Peyer's patch (tissue), 4 donors: ENCODE measurements around the gene CSNK1A1. TPM values are rescaled to one million over a fixed set of nuclear protein-coding genes. Genes with fewer than 3 reads are reported as not detected.
"Not testable (repeated sequence)": the region's sequence is repeated elsewhere in the genome, so short reads cannot be mapped to it uniquely, and the experiment has no call there.

ENCODE experiments used
- DNase-seq, 3 donors: peaks; one replicate each; pipeline ENCODE4 v3.0.0-alpha.2; 2017 to 2019
- H3K27ac ChIP-seq, 4 donors: fragments of 200-600 bp; sonication (generic); one replicate each; pipeline ENCODE4 v1.5.1; 2016 to 2019
- H3K27me3 ChIP-seq, 2 donors: fragments of 200-600 bp; sonication (generic); one replicate each; pipeline ENCODE4 v1.5.1; 2019
- H3K36me3 ChIP-seq, 3 donors: fragments of 200-600 bp; sonication (generic); one replicate each; pipeline ENCODE4 v1.5.1; 2016 to 2019
- H3K4me1 ChIP-seq, 4 donors: fragments of 200-600 bp; sonication (generic); one replicate each; pipeline ENCODE4 v1.5.1; 2016 to 2019
- H3K4me3 ChIP-seq, 4 donors: fragments of 200-600 bp; sonication (generic); 1 replicate in 3 of 4; 2 replicates in 1 of 4; pipeline ENCODE4 v1.5.1; 2016 to 2019; ENCODE audit warnings: mild to moderate bottlenecking in 1 of 4
- H3K9me3 ChIP-seq, 4 donors: fragments of 200-600 bp; sonication (generic); one replicate each; pipeline ENCODE4 v1.5.1; 2016 to 2019; ENCODE audit warnings: mild to moderate bottlenecking in 1 of 4
- CTCF ChIP-seq, 6 experiments: fragments of 450-650 bp in 4 of 6; fragments of 200-600 bp in 2 of 6; sonication (generic) in 1 of 6; IDR thresholded peaks; one replicate each; pipeline ENCODE4 v1.5.1; 2017 to 2019; ENCODE audit warnings: antibody characterized with exemption in 6 of 6, mild to moderate bottlenecking in 3 of 6, moderate library complexity in 1 of 6
- POLR2A ChIP-seq, 2 donors: fragments of 450-650 bp; IDR thresholded peaks; one replicate each; pipeline ENCODE4 v1.5.1; 2017; ENCODE audit warnings: antibody characterized with exemption in 2 of 2, mild to moderate bottlenecking in 2 of 2, moderate library complexity in 2 of 2
- total RNA-seq, 4 donors: library from RNA; depleted of rRNA; stranded (reverse); fragments of >200 nt; gene quantifications; one replicate each; pipeline ENCODE4 v1.1.0, GENCODE V29; 2016

Gene CSNK1A1
- total RNA-seq, 4 donors from 2014 or later, result 185 to 253 (median 207) TPM

DNA sequence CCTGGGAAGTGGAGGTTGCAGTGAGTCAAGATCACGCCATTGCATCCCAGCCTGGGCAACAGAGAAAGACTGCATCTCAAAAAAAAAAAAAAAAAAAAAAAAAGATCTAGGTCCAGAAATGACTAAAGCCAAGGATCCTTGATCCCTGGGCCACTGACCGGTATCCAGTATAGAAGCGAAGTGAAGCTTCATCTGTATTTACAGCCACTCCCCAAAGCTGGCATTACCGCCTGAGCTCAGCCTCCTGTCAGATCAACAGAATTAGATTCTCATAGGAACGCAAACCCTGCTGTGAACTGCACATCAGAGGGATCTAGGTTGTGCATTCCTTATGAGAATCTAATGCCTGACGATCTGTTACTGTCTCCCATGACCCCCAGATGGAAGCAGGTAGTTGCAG is 9.3 kb downstream of the CSNK1A1 start:
- no peaks in the 10 kb centered on the region for H3K9me3 ChIP-seq
- H3K27me3 ChIP-seq, result no peaks in the 10 kb centered on the region
- peaks cover 0 to 48% (median 0%) of the 10 kb centered on the region in 3 donors for H3K36me3 ChIP-seq
- peaks cover 0 to 67% (median 13%) of the 10 kb centered on the region in 4 donors for H3K4me1 ChIP-seq
- no peak overlapping the region for H3K27ac ChIP-seq
- TF ChIP-seq CTCF (IDR thresholded peaks at IDR 0.05) (no peak), POLR2A (IDR thresholded peaks at IDR 0.05) (no peak)
- DNase-seq, result no peak
- H3K4me3 ChIP-seq, result no peak overlapping the region

DNA sequence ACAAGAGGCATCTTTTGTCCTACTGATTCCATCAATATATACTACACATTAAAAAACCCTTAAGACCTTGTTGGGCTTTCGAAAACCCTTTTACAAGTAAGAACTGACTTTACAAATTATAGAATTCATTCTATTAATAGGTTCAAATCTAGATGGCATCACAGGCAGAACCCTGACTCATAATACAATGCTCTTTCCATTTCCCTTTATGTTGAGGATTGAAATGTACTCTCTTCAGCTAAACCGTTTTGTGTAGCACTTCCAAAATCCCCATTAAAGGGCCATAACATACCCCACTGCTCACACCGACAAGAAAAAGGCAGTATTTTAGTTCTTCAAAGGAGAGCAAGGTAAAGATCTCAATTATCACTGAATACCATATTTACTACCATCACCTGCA is 11.2 kb downstream of the CSNK1A1 start:
- TF ChIP-seq POLR2A (IDR thresholded peaks at IDR 0.05), result no peak
- TF ChIP-seq CTCF (IDR thresholded peaks at IDR 0.05), result no peak
- H3K4me3 ChIP-seq, result no peak overlapping the region
- H3K27me3 ChIP-seq, result no peaks in the 10 kb centered on the region
- H3K9me3 ChIP-seq, result no peaks in the 10 kb centered on the region
- no peak for DNase-seq
- H3K4me1 ChIP-seq, result peaks cover 0 to 61% (median 8%) of the 10 kb centered on the region in 4 donors
- peaks cover 0 to 39% (median 0%) of the 10 kb centered on the region in 3 donors for H3K36me3 ChIP-seq
- no peak overlapping the region for H3K27ac ChIP-seq

DNA sequence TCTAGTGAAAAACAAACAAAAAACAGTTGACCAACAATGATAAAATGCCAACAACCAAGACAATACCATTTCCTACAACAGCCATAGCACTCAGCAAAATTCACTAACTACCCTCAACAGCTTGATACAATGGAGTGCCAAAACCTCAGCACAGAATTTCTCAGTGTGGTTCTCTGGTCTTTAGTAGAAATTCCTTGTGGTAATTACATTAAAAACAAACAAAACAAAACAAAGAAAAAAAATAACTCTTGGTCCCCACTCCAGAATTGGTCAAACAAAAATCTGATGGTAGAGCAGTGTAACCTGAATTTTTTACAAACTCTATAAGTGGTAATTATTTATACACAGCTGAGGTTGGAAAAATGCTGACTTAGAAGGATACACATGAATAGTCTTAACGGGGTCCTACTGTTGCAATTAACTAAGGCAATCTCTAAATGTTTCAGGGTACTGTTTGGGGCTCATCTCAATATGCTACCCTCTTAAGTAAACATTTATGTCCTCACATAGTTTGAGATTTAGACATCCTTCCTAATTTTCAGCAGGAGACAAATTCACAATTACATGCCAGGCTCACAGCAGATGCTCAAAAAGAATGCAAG is 13.8 kb downstream of the CSNK1A1 start:
- Histone ChIP-seq H3K27ac (no peak overlapping the region), H3K4me3 (no peak overlapping the region), H3K36me3 (peaks cover 0 to 26% (median 0%) of the 10 kb centered on the region in 3 donors), H3K9me3 (no peaks in the 10 kb centered on the region), H3K27me3 (no peaks in the 10 kb centered on the region), H3K4me1 (peaks cover 0 to 61% (median 0%) of the 10 kb centered on the region in 4 donors)
- TF ChIP-seq POLR2A (IDR thresholded peaks at IDR 0.05), result no peak
- no peak for TF ChIP-seq CTCF (IDR thresholded peaks at IDR 0.05)
- DNase-seq, result no peak

GRCh38 chr5:149535787-149536186 is 15.5 kb downstream of the CSNK1A1 start:
- H3K4me3 ChIP-seq, H3K27ac ChIP-seq, H3K27me3 ChIP-seq, H3K9me3 ChIP-seq, DNase-seq: not testable (repeated sequence)
- H3K36me3 ChIP-seq, result peaks cover 0 to 23% (median 0%) of the 10 kb centered on the region in 3 donors
- H3K4me1 ChIP-seq, result peaks cover 0 to 56% (median under 1%) of the 10 kb centered on the region in 4 donors

GRCh38 chr5:149532413-149532812 is 18.8 kb downstream of the CSNK1A1 start:
- DNase-seq, result no peak
- Histone ChIP-seq H3K4me1 (peaks cover 0 to 71% (median 9%) of the 10 kb centered on the region in 4 donors), H3K9me3 (no peaks in the 10 kb centered on the region), H3K4me3 (no peak overlapping the region), H3K36me3 (peaks cover 0 to 12% (median 0%) of the 10 kb centered on the region in 3 donors), H3K27ac (no peak overlapping the region), H3K27me3 (no peaks in the 10 kb centered on the region)
- no peak for TF ChIP-seq CTCF (IDR thresholded peaks at IDR 0.05)
- no peak for TF ChIP-seq POLR2A (IDR thresholded peaks at IDR 0.05)

DNA sequence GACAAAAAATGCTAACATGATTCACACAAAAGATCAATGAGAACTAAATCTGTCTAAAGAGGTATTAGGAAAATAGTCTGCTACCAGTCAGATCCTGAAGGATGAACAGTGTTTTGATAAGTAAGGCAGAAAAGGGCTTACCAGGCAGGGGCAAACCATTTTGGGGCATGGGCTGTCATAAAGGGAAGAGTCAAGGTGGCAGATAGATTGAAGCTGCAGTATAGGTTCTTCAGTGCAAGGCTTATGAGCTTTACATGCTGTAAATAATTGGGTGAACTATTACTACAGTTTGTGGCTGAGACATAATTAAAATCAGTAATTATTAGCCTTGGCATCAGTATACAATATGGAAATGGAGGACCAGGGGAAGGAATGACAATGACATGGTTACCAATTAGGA is 21.8 kb downstream of the CSNK1A1 start:
- Histone ChIP-seq H3K36me3 (peaks cover 0 to 4% (median 0%) of the 10 kb centered on the region in 3 donors), H3K9me3 (no peaks in the 10 kb centered on the region), H3K27ac (no peak overlapping the region), H3K27me3 (no peaks in the 10 kb centered on the region), H3K4me3 (no peak overlapping the region), H3K4me1 (peaks cover 0 to 64% (median 16%) of the 10 kb centered on the region in 4 donors)
- DNase-seq, result no peak
- TF ChIP-seq POLR2A (IDR thresholded peaks at IDR 0.05), result no peak
- TF ChIP-seq CTCF (IDR thresholded peaks at IDR 0.05), result no peak
